OCI-LY1 (cell line): ENCODE results near the gene IRF2BP2.

Experiments
- EZH2 ChIP-seq: fragments of 200-600 bp; sonication (generic), shearing (Covaris generic); IDR thresholded peaks from 2 replicates; pipeline ENCODE4 v1.8.0; 2017; ENCODE audit warnings: borderline replicate concordance, mixed run types, mild to moderate bottlenecking, antibody characterized with exemption, low read length, moderate library complexity, mixed read lengths
- TF ChIP-seq, protein P1 (sequence below): fragments of 200-600 bp; sonication (generic), shearing (Covaris generic); IDR thresholded peaks from 2 replicates; pipeline ENCODE4 v1.5.1; 2017; ENCODE audit warnings: mild to moderate bottlenecking, antibody characterized with exemption, low read length, moderate library complexity, mixed read lengths

DNA sequence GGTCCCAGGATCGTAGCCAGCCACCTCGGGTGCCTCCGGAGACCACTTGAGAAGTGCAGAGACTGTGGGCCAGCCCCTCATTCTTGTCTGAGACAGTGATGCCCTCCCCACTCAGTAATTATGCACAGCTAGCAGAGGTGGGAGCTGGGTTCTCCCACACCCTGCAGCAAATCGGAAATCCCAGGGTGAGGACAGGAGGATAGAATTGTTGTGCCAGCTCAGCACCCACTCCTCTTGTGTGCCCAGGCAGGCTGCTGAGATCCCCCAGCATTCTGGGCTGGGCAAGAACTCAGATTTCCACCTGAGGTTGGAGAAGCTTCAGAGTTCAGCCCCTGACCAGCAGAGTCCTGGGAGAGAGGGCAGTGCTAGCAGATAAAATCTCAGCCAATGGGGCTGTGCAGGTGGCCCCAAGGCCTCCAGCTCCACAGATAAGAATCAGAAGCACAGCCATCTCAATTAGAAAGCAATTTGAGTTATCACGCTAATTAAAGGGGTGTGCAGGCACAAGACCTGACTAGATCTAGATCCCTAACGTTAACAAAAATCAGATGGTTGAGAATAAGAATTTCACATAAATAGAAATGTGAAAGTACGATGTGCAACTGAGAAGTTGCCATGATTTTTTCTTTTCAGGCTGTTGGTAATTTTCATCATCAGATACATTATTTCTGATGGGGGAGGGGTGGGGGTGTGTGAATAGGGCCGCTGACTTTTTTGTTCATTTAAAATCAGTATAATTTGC is 45.5 kb upstream of the IRF2BP2 start:
- TF ChIP-seq, protein P1, sequence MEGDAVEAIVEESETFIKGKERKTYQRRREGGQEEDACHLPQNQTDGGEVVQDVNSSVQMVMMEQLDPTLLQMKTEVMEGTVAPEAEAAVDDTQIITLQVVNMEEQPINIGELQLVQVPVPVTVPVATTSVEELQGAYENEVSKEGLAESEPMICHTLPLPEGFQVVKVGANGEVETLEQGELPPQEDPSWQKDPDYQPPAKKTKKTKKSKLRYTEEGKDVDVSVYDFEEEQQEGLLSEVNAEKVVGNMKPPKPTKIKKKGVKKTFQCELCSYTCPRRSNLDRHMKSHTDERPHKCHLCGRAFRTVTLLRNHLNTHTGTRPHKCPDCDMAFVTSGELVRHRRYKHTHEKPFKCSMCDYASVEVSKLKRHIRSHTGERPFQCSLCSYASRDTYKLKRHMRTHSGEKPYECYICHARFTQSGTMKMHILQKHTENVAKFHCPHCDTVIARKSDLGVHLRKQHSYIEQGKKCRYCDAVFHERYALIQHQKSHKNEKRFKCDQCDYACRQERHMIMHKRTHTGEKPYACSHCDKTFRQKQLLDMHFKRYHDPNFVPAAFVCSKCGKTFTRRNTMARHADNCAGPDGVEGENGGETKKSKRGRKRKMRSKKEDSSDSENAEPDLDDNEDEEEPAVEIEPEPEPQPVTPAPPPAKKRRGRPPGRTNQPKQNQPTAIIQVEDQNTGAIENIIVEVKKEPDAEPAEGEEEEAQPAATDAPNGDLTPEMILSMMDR = no peak
- TF ChIP-seq EZH2 = no peak
